NCI-H446 (cell line): ENCODE data around the gene FOXA2.

Experiments
- DNase-seq, 2 experiments: peaks; one replicate each; lab custom pipeline; 2025; lab: John Stamatoyannopoulos, UW

FOXA2 gene

DNA sequence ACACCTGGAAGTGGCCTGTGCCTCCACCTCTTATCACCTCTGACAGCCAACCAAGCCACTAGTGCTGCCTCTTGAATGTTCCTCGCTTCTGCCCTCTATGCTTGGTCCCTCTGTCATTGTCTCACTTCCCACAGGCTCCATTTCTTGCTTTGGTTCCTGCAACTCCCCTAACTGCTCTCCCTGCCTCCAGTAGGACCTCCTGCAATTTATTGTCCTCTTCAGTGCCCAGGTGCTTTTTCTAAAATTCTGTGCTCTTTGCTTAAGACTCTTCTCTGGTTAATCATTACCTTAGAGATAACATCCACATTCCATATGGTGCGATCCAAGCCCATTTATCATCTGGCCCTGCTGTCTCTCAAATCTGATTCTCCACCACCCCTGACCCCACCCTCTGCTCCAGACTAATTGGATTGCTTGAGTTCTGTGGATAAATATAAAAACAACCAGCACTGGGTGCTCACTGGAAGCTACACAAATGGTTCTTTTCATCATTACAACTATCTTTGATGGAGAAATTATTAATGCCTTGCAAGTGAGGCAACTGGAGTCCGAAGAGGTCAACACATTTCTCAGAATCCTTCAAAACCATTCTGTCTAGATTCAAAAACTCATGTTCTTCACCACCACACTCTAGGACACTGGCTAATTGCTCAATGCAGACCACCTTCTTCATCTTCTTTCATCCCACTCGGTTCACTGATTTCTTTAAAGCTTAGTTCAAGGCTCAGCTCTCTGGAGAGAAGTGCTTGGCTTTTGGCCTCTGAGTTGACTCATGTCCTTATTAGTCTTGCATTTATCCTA is 47.2 kb downstream of the FOXA2 start:
- DNase-seq, result no peak

DNA sequence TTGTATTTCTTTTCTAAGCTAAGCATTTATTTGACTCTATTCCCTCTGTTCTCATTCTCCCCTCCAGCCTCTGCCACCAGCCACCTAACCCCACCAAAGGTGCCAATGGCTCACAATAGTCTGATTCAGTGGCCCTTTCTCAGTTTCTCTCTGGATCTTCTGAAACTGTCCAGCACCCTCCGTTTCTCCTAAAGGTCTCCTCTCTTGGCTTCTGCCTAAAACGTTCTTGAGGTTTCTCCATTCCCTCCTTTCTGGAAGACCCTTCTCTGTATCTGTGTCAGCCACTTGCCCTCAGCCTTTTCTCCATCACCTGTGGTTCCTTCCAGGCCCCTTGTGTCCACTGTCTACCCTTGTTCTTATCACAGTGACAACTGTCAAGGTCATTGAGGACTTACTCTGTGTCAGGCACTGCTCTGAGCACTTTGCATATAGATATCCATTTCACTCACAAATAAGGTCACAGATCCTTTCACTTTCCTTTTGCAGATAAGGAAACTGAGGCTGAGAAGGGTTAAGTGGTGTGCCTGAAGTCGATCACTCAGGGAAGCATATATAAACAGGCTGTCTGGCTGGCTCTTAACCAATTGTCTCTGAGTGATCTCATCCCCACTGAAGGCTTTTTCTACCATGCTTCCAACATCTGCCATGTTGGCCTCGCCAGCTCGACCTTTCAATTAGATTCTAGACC is 48.1 kb downstream of the FOXA2 start:
- no peak for DNase-seq

DNA sequence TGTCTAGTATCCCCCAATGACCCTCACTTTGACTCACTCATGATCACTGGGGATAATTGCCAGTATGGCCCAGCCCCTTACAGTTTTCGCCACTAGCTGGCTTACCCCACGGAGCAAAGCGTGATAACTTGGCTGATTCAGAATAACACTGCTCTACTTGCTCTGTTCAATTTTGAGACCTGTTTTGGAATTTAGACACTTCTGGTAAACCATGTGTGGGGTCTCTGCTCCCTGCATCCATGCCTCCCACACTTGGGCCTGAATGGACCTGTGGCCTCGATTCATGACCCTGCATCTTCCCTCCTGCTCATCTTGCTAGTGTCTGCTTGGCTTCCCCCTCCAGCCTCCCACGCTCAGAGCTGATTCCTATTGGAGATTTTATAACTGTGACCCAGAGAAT is 48.9 kb downstream of the FOXA2 start:
- DNase-seq, result no peak

DNA sequence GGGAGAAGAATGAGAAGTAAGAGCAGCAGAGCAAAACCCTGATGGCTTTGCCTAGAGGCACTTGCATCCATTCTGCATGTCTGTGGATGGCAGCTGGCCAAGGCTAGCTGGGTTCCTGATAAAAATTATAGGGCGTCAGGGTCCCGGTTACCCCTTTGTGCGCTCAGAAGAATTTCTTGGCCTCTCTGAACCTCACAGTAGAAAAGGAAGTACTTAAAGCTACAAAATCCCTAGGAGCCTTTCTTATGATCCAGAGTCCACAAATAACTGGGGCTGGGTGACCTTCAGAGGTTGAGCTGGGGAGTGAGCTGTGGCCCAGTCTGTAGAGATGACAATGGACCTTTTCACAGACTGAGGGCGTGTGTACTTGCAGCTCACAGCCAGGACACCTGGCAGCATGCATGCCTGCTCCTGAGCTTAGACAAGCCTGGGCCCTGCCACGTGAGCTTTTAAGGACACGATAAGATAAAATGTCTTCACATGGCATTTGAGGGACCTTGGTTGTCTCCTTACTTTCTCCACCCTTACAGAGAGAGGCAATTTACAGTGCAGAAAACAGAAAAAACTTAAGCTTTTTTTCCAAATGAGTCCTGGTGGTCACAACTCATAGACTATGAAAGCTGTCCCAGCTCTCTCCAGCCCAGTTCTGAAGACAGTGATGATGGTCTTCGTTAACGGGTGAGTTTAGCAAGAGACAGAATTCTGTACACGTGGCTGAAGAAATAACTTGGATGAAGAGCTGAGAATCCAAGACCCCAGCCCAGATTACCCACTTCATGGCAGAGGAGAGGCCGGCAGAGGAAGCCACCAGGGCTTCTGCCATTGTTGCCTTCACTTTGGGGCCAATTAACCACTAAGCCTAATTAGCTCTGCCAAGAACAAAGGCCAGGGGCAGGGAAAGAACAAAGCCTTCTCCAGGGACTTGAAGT is 50.3 kb downstream of the FOXA2 start:
- DNase-seq, result no peak

DNA sequence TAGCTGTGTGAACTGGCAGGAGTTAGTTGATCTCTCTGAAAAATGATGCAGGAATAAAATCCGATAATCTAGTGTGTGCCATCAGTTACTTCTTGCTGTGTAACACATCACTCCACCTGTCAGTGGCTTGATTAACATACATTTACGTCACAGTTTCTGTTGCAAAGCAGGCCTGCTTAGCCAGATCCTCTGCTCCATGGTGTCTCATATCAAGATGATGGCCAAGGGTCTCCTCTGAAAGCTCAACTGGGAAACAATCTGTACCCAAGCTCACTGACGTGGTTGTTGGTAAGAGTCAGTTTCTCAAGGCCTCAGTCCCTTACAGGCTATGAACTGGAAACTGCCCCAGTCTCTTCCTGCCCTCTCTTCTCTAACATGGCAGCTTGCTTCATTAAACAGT is 51.8 kb downstream of the FOXA2 start:
- no peak for DNase-seq

DNA sequence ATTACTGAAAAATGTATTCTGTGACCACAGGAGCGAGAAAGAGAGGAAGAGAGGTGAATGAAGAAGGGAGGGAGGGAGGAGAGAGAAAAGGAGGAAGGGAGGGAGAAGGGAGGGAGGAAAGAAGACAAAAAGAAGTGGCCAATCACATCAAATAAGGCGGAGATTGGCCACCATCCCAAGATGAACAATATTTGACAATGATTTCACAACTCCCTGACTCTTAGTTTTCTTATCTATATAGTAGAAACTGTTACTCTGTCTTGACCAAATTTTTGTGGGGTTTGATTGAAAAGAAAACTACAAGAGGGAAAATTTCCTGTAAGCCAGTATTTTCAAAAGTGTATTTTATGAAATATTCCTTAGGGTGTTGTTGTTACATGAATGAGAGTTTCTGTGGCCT is 52.6 kb downstream of the FOXA2 start:
- no peak for DNase-seq

DNA sequence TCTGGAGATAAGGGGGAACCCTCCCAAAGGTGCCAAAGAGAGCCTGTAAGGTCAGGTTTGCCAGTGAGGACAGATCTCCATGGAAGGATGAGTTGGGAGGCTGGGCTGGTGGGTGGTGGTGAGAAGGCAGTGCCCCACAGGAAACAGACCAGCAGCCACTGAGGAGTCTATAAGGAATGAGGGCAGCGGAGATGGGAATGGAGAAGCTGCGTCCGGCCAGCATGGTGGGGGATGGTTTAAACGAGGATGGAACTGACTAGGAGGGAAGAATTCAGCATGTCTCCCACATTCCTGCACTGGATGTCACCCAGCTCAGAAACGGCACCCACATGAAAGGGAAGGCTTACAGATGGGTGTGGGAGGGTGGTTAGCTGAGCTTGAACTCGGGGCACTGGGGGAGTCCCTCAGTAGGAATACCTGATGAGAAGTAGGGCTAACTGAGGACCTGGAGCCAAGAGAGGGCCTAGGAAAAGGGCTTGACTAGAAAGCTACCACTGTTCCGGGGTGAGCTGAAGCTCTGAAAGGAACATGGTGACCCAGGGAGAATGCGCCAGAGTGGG is 53.2 kb downstream of the FOXA2 start:
- no peak for DNase-seq
